Subcutaneous abdominal adipose tissue (tissue), 5 donors: Measurements from ENCODE around the gene ZNF408.

ENCODE experiments used
- H3K27ac ChIP-seq: one replicate; pipeline ENCODE4 v1.7.0; 2013; ENCODE audit warnings: low read depth, mild to moderate bottlenecking, inconsistent platforms, low read length, moderate library complexity
- H3K27me3 ChIP-seq, 5 donors: one replicate each; pipeline ENCODE4 v1.7.0; 2013; ENCODE audit warnings: low read length in 5 of 5, inconsistent platforms in 1 of 5; ENCODE audit not compliant: control insufficient read depth in 5 of 5, insufficient read depth in 4 of 5
- H3K36me3 ChIP-seq, 5 donors: one replicate each; pipeline ENCODE4 v1.7.0; 2013; ENCODE audit warnings: low read length in 5 of 5; ENCODE audit not compliant: control insufficient read depth in 5 of 5, insufficient read depth in 5 of 5
- H3K4me1 ChIP-seq, 5 donors: one replicate each; pipeline ENCODE4 v1.7.0; 2013; ENCODE audit warnings: low read length in 5 of 5, mild to moderate bottlenecking in 3 of 5, moderate library complexity in 1 of 5; ENCODE audit not compliant: control insufficient read depth in 5 of 5, insufficient read depth in 5 of 5
- H3K4me3 ChIP-seq, 5 donors: one replicate each; pipeline ENCODE4 v1.7.0; 2013; ENCODE audit warnings: low read length in 5 of 5, low read depth in 1 of 5
- H3K9ac ChIP-seq, 5 donors: one replicate each; pipeline ENCODE4 v1.7.0; 2013; ENCODE audit warnings: low read length in 5 of 5, mild to moderate bottlenecking in 4 of 5, moderate library complexity in 3 of 5
- H3K9me3 ChIP-seq, 5 donors: one replicate each; pipeline ENCODE4 v1.7.0; 2013; ENCODE audit warnings: low read length in 5 of 5; ENCODE audit not compliant: control insufficient read depth in 5 of 5
- donor health status: healthy.
- donor health status: healthy.
- donor health status: healthy.
- donor health status: healthy.
- donor health status: healthy.

The ZNF408 gene

GRCh38 chr11:46736146-46736545 lies 35.3 kb downstream of the ZNF408 start:
- H3K4me1 ChIP-seq = no peaks in the 10 kb centered on the region
- H3K36me3 ChIP-seq = peaks cover 0 to 2% (median under 1%) of the 10 kb centered on the region in 5 donors
- no peak overlapping the region for H3K4me3 ChIP-seq
- H3K27ac ChIP-seq = no peak overlapping the region
- H3K9me3 ChIP-seq = no peaks in the 10 kb centered on the region
- no peaks in the 10 kb centered on the region for H3K27me3 ChIP-seq
- H3K9ac ChIP-seq = no peak overlapping the region

DNA sequence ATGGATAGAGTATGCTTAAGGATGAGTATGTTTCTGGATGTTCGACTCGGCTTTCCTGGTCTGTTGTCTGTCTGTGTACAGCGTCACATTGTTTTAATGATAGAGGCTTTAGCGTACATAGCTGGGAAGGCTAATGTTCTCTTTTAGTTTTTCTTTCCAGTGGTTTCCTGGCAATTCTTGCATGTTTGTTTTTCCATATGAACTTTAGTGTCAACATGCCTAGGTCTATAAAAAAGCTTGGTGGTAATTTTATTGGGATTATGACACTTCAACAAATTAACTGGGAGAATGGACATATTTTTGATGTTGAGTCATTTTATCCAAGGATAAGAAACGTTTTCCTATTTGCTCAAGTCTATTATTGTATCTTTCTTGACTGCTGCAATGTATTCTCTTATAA lies 35.8 kb downstream of the ZNF408 start:
- Histone ChIP-seq H3K27ac (no peak overlapping the region), H3K9ac (no peak overlapping the region), H3K36me3 (peaks cover 0 to 6% (median 4%) of the 10 kb centered on the region in 5 donors), H3K4me3 (no peak overlapping the region), H3K9me3 (no peaks in the 10 kb centered on the region), H3K27me3 (no peaks in the 10 kb centered on the region), H3K4me1 (no peaks in the 10 kb centered on the region)

- Histone ChIP-seq H3K27me3 (no peaks in the 10 kb centered on the region), H3K36me3 (peaks cover 0 to 17% (median 14%) of the 10 kb centered on the region in 5 donors), H3K27ac (no peak overlapping the region), H3K4me1 (no peaks in the 10 kb centered on the region), H3K4me3 (no peak overlapping the region), H3K9me3 (no peaks in the 10 kb centered on the region), H3K9ac (no peak overlapping the region)
These were observed 36.9 kb downstream of the ZNF408 start for GRCh38 chr11:46737699-46738098.

GRCh38 chr11:46738887-46739286 lies 38.1 kb downstream of the ZNF408 start:
- no peaks in the 10 kb centered on the region for H3K4me1 ChIP-seq
- H3K36me3 ChIP-seq = peaks cover 12 to 29% (median 26%) of the 10 kb centered on the region in 5 donors
- H3K9me3 ChIP-seq = no peaks in the 10 kb centered on the region
- H3K9ac ChIP-seq = no peak overlapping the region
- no peak overlapping the region for H3K27ac ChIP-seq
- no peak overlapping the region for H3K4me3 ChIP-seq
- no peaks in the 10 kb centered on the region for H3K27me3 ChIP-seq

DNA sequence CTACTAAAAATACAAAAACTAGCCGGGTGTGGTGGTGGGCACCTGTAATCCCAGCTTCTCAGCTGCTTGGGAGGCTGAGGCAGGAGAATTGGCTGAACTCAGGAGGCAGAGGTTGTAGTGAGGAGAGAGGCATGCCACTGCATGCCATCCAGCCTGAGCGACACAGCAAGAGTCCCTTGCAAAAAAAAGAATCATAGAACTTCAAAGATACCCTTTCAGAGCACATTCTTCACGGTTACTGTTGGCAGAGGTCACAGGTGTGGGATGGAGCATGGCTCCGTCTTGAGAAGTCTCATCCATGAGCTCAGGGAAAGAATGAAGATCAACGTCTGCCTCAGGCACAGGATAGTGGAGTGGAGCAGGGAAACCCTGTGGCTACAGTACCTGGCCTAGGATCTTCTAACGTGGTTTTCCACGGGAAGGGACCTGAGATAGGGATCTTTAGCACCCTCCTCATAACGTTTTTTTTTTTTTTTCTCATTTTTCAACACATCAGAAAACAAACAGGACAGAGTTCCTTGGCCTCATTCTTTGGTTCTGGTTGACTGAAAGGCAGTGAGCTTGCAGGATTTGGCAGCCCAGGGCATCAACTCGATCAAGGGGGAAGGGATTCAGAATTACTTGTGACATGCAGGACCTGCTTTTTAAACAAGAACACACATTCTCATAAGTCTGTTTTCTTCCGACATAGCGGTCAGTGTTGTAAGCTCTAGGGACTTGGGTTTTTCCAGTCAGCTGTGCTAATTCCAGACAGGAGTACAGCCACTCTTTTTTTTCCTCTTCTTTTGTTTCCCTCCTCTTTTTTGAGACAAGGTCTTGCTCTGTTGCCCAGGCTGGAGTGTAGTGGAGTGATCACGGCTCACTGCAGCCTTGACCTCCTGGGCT lies 41.0 kb downstream of the ZNF408 start:
- Histone ChIP-seq H3K36me3 (peaks cover 27 to 56% (median 51%) of the 10 kb centered on the region in 5 donors), H3K9ac (no peak overlapping the region), H3K27me3 (no peaks in the 10 kb centered on the region), H3K4me3 (no peak overlapping the region), H3K4me1 (no peaks in the 10 kb centered on the region), H3K27ac (no peak overlapping the region), H3K9me3 (no peaks in the 10 kb centered on the region)

DNA sequence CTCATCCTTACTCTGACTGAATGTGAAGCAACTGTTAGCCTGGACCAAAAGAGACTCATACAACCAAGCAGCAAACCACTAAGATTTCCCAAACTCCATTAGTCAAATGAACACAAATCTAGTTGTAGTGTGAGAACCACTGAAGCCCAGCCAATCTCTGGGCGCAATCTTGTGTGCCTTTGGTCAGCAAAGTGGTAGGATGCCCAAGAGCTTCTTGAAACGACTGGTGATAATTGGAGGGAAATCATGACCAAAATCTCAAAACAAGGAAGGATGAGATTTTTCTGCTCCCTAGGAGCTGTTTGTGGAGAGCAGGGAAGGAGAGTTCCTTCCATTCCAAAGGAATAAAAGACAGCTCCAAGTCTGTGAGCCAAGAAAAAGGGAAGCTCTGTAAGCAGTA lies 42.2 kb downstream of the ZNF408 start:
- no peaks in the 10 kb centered on the region for H3K4me1 ChIP-seq
- H3K9ac ChIP-seq = no peak overlapping the region
- H3K27ac ChIP-seq = no peak overlapping the region
- H3K4me3 ChIP-seq = no peak overlapping the region
- H3K36me3 ChIP-seq = peaks cover 28 to 68% (median 63%) of the 10 kb centered on the region in 5 donors
- no peaks in the 10 kb centered on the region for H3K9me3 ChIP-seq
- H3K27me3 ChIP-seq = no peaks in the 10 kb centered on the region

DNA sequence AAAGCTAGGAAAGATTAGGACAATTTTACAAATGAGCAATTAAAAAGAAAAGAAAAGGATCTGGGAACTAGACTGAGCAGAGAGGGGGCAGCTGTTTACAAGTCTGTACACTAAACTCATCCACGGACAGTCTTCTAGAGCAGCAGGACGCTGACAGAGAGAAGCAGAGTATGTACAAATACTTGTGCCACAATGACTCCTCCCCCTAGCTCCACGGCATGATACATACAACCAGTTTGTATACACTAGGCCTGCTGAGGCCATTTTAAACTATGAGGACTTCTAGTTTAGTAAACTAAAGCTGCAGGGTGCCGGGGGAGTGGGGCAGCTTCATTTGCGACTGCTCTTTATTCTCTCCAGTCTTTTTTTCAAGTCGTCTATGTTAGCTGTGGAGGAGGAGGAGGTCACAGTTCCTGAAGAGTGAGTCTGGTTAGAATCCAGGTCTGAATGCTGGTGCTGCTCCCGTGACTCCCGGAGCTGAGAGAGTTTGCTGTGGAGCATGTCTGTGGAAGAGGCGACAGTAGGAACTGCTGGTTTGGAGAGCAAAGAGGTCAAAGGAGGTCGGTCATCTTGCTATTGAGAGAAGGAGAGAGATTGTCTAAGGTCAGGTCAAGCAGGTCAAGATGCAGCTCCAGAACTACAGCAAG lies 43.0 kb downstream of the ZNF408 start:
- H3K36me3 ChIP-seq = peaks cover 30 to 71% (median 66%) of the 10 kb centered on the region in 5 donors
- H3K9ac ChIP-seq = no peak overlapping the region
- H3K4me3 ChIP-seq = no peak overlapping the region
- H3K9me3 ChIP-seq = no peaks in the 10 kb centered on the region
- no peaks in the 10 kb centered on the region for H3K27me3 ChIP-seq
- no peak overlapping the region for H3K27ac ChIP-seq
- H3K4me1 ChIP-seq = no peaks in the 10 kb centered on the region

GRCh38 chr11:46745328-46745727 lies 44.5 kb downstream of the ZNF408 start:
- no peak overlapping the region for H3K9ac ChIP-seq
- H3K4me3 ChIP-seq = no peak overlapping the region
- no peaks in the 10 kb centered on the region for H3K27me3 ChIP-seq
- peaks cover 36 to 85% (median 77%) of the 10 kb centered on the region in 5 donors for H3K36me3 ChIP-seq
- H3K9me3 ChIP-seq = no peaks in the 10 kb centered on the region
- no peaks in the 10 kb centered on the region for H3K4me1 ChIP-seq
- H3K27ac ChIP-seq = no peak overlapping the region

DNA sequence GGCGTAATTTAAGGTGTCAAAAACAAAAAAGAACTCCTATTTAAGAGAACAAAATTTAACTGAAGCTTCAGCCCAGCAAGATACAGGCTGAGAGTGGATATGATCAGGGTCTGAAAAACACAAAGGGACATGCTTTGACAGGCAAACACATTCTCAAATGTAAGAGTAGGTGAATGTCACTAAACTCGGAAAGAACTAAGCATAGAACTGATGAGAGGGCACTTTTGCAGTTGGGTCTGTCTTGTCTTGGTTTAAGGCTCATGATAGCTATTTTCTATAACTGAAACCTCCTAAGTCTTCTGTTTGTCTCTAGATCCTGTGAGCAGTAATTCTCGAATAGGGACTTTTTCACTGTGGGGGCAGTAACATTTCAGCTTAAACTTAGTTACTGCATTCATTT lies 45.2 kb downstream of the ZNF408 start:
- H3K27me3 ChIP-seq = no peaks in the 10 kb centered on the region
- H3K36me3 ChIP-seq = peaks cover 43 to 91% (median 83%) of the 10 kb centered on the region in 5 donors
- no peak overlapping the region for H3K9ac ChIP-seq
- H3K27ac ChIP-seq = no peak overlapping the region
- no peaks in the 10 kb centered on the region for H3K4me1 ChIP-seq
- H3K4me3 ChIP-seq = no peak overlapping the region
- H3K9me3 ChIP-seq = no peaks in the 10 kb centered on the region

GRCh38 chr11:46747150-46747549 lies 46.3 kb downstream of the ZNF408 start:
- Histone ChIP-seq H3K9me3 (no peaks in the 10 kb centered on the region), H3K36me3 (peaks cover 51 to 88% (median 81%) of the 10 kb centered on the region in 5 donors), H3K4me3 (no peak overlapping the region), H3K4me1 (no peaks in the 10 kb centered on the region), H3K27ac (no peak overlapping the region), H3K9ac (no peak overlapping the region), H3K27me3 (no peaks in the 10 kb centered on the region)
